Large intestine (tissue), 3 donors: ENCODE measurements around the gene PARD3. TPM values are rescaled to one million over a fixed set of nuclear protein-coding genes. Genes with fewer than 3 reads are reported as not detected.
A peak's percentile ranks its signal among the peaks of the same experiment; 100 is the strongest.

Experiments used
- DNase-seq, 2 donors: peaks; one replicate each; pipeline versions ENCODE4 v3.0.0 to v3.0.0-alpha.2; 2013
- H3K27ac ChIP-seq: one replicate; pipeline ENCODE4 v1.5.1; 2013; ENCODE audit warnings: low read length
- H3K27me3 ChIP-seq: 2 replicates; pipeline ENCODE4 v1.6.1; 2013; ENCODE audit warnings: low read length; ENCODE audit not compliant: control insufficient read depth, insufficient read depth
- H3K36me3 ChIP-seq: 2 replicates; pipeline ENCODE4 v1.6.1; 2013; ENCODE audit warnings: low read length; ENCODE audit not compliant: control insufficient read depth, insufficient read depth
- H3K4me1 ChIP-seq: one replicate; pipeline ENCODE4 v1.6.1; 2013; ENCODE audit warnings: low read length; ENCODE audit not compliant: control insufficient read depth, insufficient read depth
- H3K4me3 ChIP-seq: one replicate; pipeline ENCODE4 v1.5.1; 2013; ENCODE audit warnings: low read length
- H3K9me3 ChIP-seq: one replicate; pipeline ENCODE4 v1.6.1; 2013; ENCODE audit warnings: mild to moderate bottlenecking, low read depth, low read length, moderate library complexity; ENCODE audit not compliant: control insufficient read depth
- WGBS: methylation state at CpG from one replicate; pipeline ENCODE4 v1.1.5; 2013; ENCODE audit warnings: low lambda C conversion rate; ENCODE audit not compliant: insufficient coverage; 5-methylcytosine and 5-hydroxymethylcytosine counted together
- polyA plus RNA-seq: library from polyadenylated mRNA; unstranded; fragments of 120-200 nt; gene quantifications from one replicate; pipeline ENCODE4 v1.2.1, GENCODE V29; 2013

PARD3 gene
- polyA plus RNA-seq, 1 donor, result 25.5 TPM

GRCh38 chr10:34535872-34536271, 279.2 kb downstream of the PARD3 start:
- H3K4me1 ChIP-seq, result no peaks in the 10 kb centered on the region
- no peaks in the 10 kb centered on the region for H3K27me3 ChIP-seq
- no peak for DNase-seq
- H3K27ac ChIP-seq, result no peak overlapping the region
- no peak overlapping the region for H3K4me3 ChIP-seq
- 88% methylated on average over 2 of the region's 4 CpGs for WGBS
- H3K36me3 ChIP-seq, result no peaks in the 10 kb centered on the region
- H3K9me3 ChIP-seq, result no peaks in the 10 kb centered on the region

GRCh38 chr10:34530778-34531177, 284.3 kb downstream of the PARD3 start:
- Histone ChIP-seq H3K4me3 (no peak overlapping the region), H3K4me1 (no peaks in the 10 kb centered on the region), H3K27me3 (no peaks in the 10 kb centered on the region), H3K9me3 (no peaks in the 10 kb centered on the region), H3K27ac (no peak overlapping the region), H3K36me3 (no peaks in the 10 kb centered on the region)
- no CpG with 5 or more reads among the region's 4 CpGs for WGBS
- no peak for DNase-seq

GRCh38 chr10:34528320-34528719, 286.8 kb downstream of the PARD3 start:
- DNase-seq, result no peak
- WGBS, result no CpG with 5 or more reads among the region's 3 CpGs
- H3K36me3 ChIP-seq, result no peaks in the 10 kb centered on the region

GRCh38 chr10:34526758-34527730, 288.1 kb downstream of the PARD3 start:
- H3K9me3 ChIP-seq, result no peaks in the 10 kb centered on the region
- DNase-seq, result peak in 1 of 2 donors; percentile 23
- H3K27me3 ChIP-seq, result no peaks in the 10 kb centered on the region
- no peak overlapping the region for H3K4me3 ChIP-seq
- H3K27ac ChIP-seq, result no peak overlapping the region
- 57% methylated on average over 2 of the region's 7 CpGs for WGBS
- no peaks in the 10 kb centered on the region for H3K36me3 ChIP-seq
- H3K4me1 ChIP-seq, result no peaks in the 10 kb centered on the region

More at GRCh38 chr10:34528320-34528719, 286.8 kb downstream of the PARD3 start:
- H3K27me3 ChIP-seq, result no peaks in the 10 kb centered on the region
- no peaks in the 10 kb centered on the region for H3K9me3 ChIP-seq
- no peaks in the 10 kb centered on the region for H3K4me1 ChIP-seq
- no peak overlapping the region for H3K27ac ChIP-seq
- H3K4me3 ChIP-seq, result no peak overlapping the region

GRCh38 chr10:34526186-34526585, 288.9 kb downstream of the PARD3 start:
- Histone ChIP-seq H3K27ac (no peak overlapping the region), H3K9me3 (no peaks in the 10 kb centered on the region), H3K27me3 (no peaks in the 10 kb centered on the region), H3K4me1 (no peaks in the 10 kb centered on the region), H3K36me3 (no peaks in the 10 kb centered on the region), H3K4me3 (no peak overlapping the region)
- no CpG with 5 or more reads among the region's 3 CpGs for WGBS
- no peak for DNase-seq

GRCh38 chr10:34524369-34525091, 290.6 kb downstream of the PARD3 start:
- Histone ChIP-seq H3K9me3 (no peaks in the 10 kb centered on the region), H3K27me3 (no peaks in the 10 kb centered on the region)

GRCh38 chr10:34523017-34523767, 291.9 kb downstream of the PARD3 start:
- H3K36me3 ChIP-seq, result no peaks in the 10 kb centered on the region
- no peak overlapping the region for H3K27ac ChIP-seq
- 100% methylated on average over 2 of the region's 3 CpGs for WGBS
- H3K4me1 ChIP-seq, result no peaks in the 10 kb centered on the region
- no peaks in the 10 kb centered on the region for H3K9me3 ChIP-seq
- H3K27me3 ChIP-seq, result no peaks in the 10 kb centered on the region
- no peak for DNase-seq
- H3K4me3 ChIP-seq, result no peak overlapping the region

More at GRCh38 chr10:34524369-34525091, 290.6 kb downstream of the PARD3 start:
- H3K36me3 ChIP-seq, result no peaks in the 10 kb centered on the region
- H3K4me1 ChIP-seq, result no peaks in the 10 kb centered on the region
- DNase-seq, result no peak
- no peak overlapping the region for H3K27ac ChIP-seq
- no peak overlapping the region for H3K4me3 ChIP-seq
- WGBS, result 100% methylated on average over 3 of the region's 4 CpGs

- Histone ChIP-seq H3K27me3 (no peaks in the 10 kb centered on the region), H3K4me3 (no peak overlapping the region), H3K36me3 (no peaks in the 10 kb centered on the region), H3K27ac (no peak overlapping the region), H3K9me3 (no peaks in the 10 kb centered on the region), H3K4me1 (no peaks in the 10 kb centered on the region)
- 69% methylated on average over 3 of the region's 6 CpGs for WGBS
- peak in 1 of 2 donors; percentile 19 for DNase-seq
Observed at GRCh38 chr10:34522546-34522945, 292.6 kb downstream of the PARD3 start.

GRCh38 chr10:34520510-34520909, 294.6 kb downstream of the PARD3 start:
- 80% methylated on average over 1 of the region's 2 CpGs for WGBS
- no peak overlapping the region for H3K4me3 ChIP-seq
- H3K27me3 ChIP-seq, result no peaks in the 10 kb centered on the region
- H3K9me3 ChIP-seq, result no peaks in the 10 kb centered on the region
- DNase-seq, result no peak
- H3K4me1 ChIP-seq, result no peaks in the 10 kb centered on the region
- peaks cover under 1% of the 10 kb centered on the region for H3K36me3 ChIP-seq
- H3K27ac ChIP-seq, result no peak overlapping the region

- H3K27ac ChIP-seq, result no peak overlapping the region
- no peaks in the 10 kb centered on the region for H3K9me3 ChIP-seq
- no peak overlapping the region for H3K4me3 ChIP-seq
- H3K4me1 ChIP-seq, result no peaks in the 10 kb centered on the region
- 71% methylated on average over 1 of the region's 7 CpGs for WGBS
- H3K27me3 ChIP-seq, result no peaks in the 10 kb centered on the region
- no peak for DNase-seq
- peaks cover 3% of the 10 kb centered on the region for H3K36me3 ChIP-seq
Observed at GRCh38 chr10:34520084-34520483, 295.0 kb downstream of the PARD3 start.
